A549 (cell line): Measurements from ENCODE around the gene SPSB4. TPM values are rescaled to one million over a fixed set of nuclear protein-coding genes. Genes with fewer than 3 reads are reported as not detected.

Experiments used
- ATAC-seq, 2 experiments: fragments of 200-7000 bp in 1 of 2; fragments of >200 bp in 1 of 2; cut with Nextera tagmentation in 1 of 2; cut with Tn5 transposase in 1 of 2; 3 replicates each; pipeline versions ENCODE4 v1.8.0 to v1.9.1; 2018 to 2020; ENCODE audit warnings: mild to moderate bottlenecking in 1 of 2, moderate library complexity in 1 of 2
- CTCF ChIA-PET: fragments of 300-600 bp; sonication (Branson Sonifier 250); formaldehyde crosslinking; extraction: SDS; loops from one replicate; lab custom pipeline; 2021; ENCODE audit warnings: antibody characterized with exemption, inconsistent platforms; lab: Yijun Ruan, JAX
- POLR2A ChIA-PET: fragments of 350-600 bp; formaldehyde crosslinking; extraction: SDS; loops from one replicate; lab custom pipeline; 2021; ENCODE audit warnings: antibody characterized with exemption, inconsistent platforms; lab: Yijun Ruan, JAX
- DNase-seq, 2 experiments: peaks; one replicate each; pipeline versions ENCODE4 v3.0.0 to v3.0.0-alpha.2; 2011 to 2016; ENCODE audit warnings: low read depth in 1 of 2, low spot score in 1 of 2
- FAIRE-seq: peaks from 2 replicates; lab custom pipeline; 2011; peaks lifted over from hg19 to GRCh38; lab: Jason Lieb, UNC
- H3K27ac ChIP-seq, 2 experiments: fragments of >200 bp; sonication (Bioruptor Twin); formaldehyde crosslinking; 3 replicates each; pipeline ENCODE4 v1.5.1; 2016 to 2017
- H3K4me1 ChIP-seq: fragments of >200 bp; sonication (Bioruptor Twin); formaldehyde crosslinking; 3 replicates; pipeline ENCODE4 v1.6.1; 2016
- H3K4me2 ChIP-seq: fragments of >200 bp; sonication (Bioruptor Twin); formaldehyde crosslinking; 3 replicates; pipeline ENCODE4 v1.6.1; 2016
- H3K4me3 ChIP-seq: fragments of >200 bp; sonication (Bioruptor Twin); formaldehyde crosslinking; 3 replicates; pipeline ENCODE4 v1.5.1; 2016
- H3K9me3 ChIP-seq: fragments of >200 bp; sonication (Bioruptor Twin); formaldehyde crosslinking; 3 replicates; pipeline ENCODE4 v1.6.1; 2016
- BHLHE40 ChIP-seq: IDR thresholded peaks from 2 replicates; pipeline ENCODE4 v1.6.1; 2012; ENCODE audit warnings: low read depth, low read length, inconsistent platforms
- CBX2 ChIP-seq: fragments of 200-600 bp; sonication (generic); IDR thresholded peaks from 2 replicates; pipeline ENCODE4 v1.6.1; 2016; ENCODE audit warnings: low read depth, mild to moderate bottlenecking, borderline replicate concordance
- CHD2 ChIP-seq: fragments of 150-350 bp; IDR thresholded peaks from 2 replicates; pipeline ENCODE4 v1.6.1; 2014; ENCODE audit warnings: low read length; ENCODE audit not compliant: partially characterized antibody
- ESRRA ChIP-seq: fragments of 150-350 bp; IDR thresholded peaks from 2 replicates; pipeline ENCODE4 v1.6.1; 2014; ENCODE audit warnings: mild to moderate bottlenecking, low read length, borderline replicate concordance
- FOSB ChIP-seq: fragments of 250-450 bp; sonication (Bioruptor Pico); IDR thresholded peaks from 2 replicates; pipeline ENCODE4 v1.5.0; 2020; ENCODE audit warnings: mild to moderate bottlenecking, moderate library complexity
- FOXS1 ChIP-seq: fragments of 250-450 bp; sonication (Bioruptor Pico); IDR thresholded peaks from 2 replicates; pipeline ENCODE4 v1.5.0; 2020; ENCODE audit warnings: mild to moderate bottlenecking, moderate library complexity
- KDM1A ChIP-seq: fragments of 200-600 bp; sonication (generic); IDR thresholded peaks from 2 replicates; pipeline ENCODE4 v1.6.1; 2016; ENCODE audit warnings: low read depth, mild to moderate bottlenecking
- KDM5A ChIP-seq: fragments of 200-600 bp; sonication (generic); IDR thresholded peaks from 2 replicates; pipeline ENCODE4 v1.6.1; 2016; ENCODE audit warnings: antibody characterized with exemption, mild to moderate bottlenecking
- MYC ChIP-seq: IDR thresholded peaks from 2 replicates; pipeline ENCODE4 v1.6.1; 2012; ENCODE audit warnings: mild to moderate bottlenecking, inconsistent platforms, low read length, improper control_type of control experiment, borderline replicate concordance
- NPAS2 ChIP-seq: fragments of 250-450 bp; sonication (Bioruptor Pico); IDR thresholded peaks from 2 replicates; pipeline ENCODE4 v1.8.0; 2022; ENCODE audit warnings: mild to moderate bottlenecking, moderate library complexity, borderline replicate concordance
- PHF8 ChIP-seq: fragments of 200-600 bp; sonication (generic); IDR thresholded peaks from 2 replicates; pipeline ENCODE4 v1.6.1; 2016; ENCODE audit warnings: low read depth, mild to moderate bottlenecking, antibody characterized with exemption, moderate library complexity, borderline replicate concordance
- RCOR1 ChIP-seq: fragments of 150-350 bp; IDR thresholded peaks from 2 replicates; pipeline ENCODE4 v1.6.1; 2014; ENCODE audit warnings: antibody characterized with exemption, low read length, low read depth
- RFX5 ChIP-seq: fragments of 450-650 bp; IDR thresholded peaks from 2 replicates; pipeline ENCODE4 v1.7.1; 2014; ENCODE audit warnings: antibody characterized with exemption, mild to moderate bottlenecking, moderate library complexity
- RNF2 ChIP-seq: fragments of 200-600 bp; sonication (generic); IDR thresholded peaks from 2 replicates; pipeline ENCODE4 v1.6.1; 2016; ENCODE audit warnings: low read depth, mild to moderate bottlenecking, antibody characterized with exemption, moderate library complexity, borderline replicate concordance
- SMC3 ChIP-seq: fragments of >200 bp; sonication (Bioruptor Twin); formaldehyde crosslinking; IDR thresholded peaks from 3 replicates; pipeline ENCODE4 v1.6.1; 2018; ENCODE audit warnings: inconsistent platforms
- USF2 ChIP-seq: fragments of 450-650 bp; IDR thresholded peaks from 2 replicates; pipeline ENCODE4 v1.6.1; 2014; ENCODE audit warnings: antibody characterized with exemption
- ZNF302 ChIP-seq: fragments of 250-450 bp; sonication (Bioruptor Pico); IDR thresholded peaks from 2 replicates; pipeline ENCODE4 v1.9.0; 2021; ENCODE audit warnings: inconsistent platforms, mild to moderate bottlenecking, moderate library complexity
- WGBS: methylation state at CpG from one replicate; pipeline ENCODE4 v1.1.6; 2017; ENCODE audit errors: missing lambda C conversion rate; 5-methylcytosine and 5-hydroxymethylcytosine counted together
- polyA plus RNA-seq, 4 experiments: library from polyadenylated mRNA; depleted of rRNA in 3 of 4; stranded (reverse); fragments of >200 nt; fragmentation: RNase III in 1 of 4; extraction: RNeasy Plus Mini Kit Qiagen cat#74134 plus additional on column Dnase treatment in 1 of 4; gene quantifications; 2 replicates in 3 of 4; 3 replicates in 1 of 4; pipeline ENCODE4 v1.2.3, GENCODE V29; 2011 to 2017
- TF ChIP-seq, protein P1 (sequence below): IDR thresholded peaks from 2 replicates; pipeline ENCODE4 v1.6.1; 2012
- TF ChIP-seq, protein P2 (sequence below): fragments of >200 bp; sonication (Bioruptor Twin); formaldehyde crosslinking; IDR thresholded peaks from 3 replicates; pipeline ENCODE4 v1.6.1; 2016
- TF ChIP-seq, protein P3 (sequence below): fragments of 150-350 bp; IDR thresholded peaks from 2 replicates; pipeline ENCODE4 v1.6.1; 2014; ENCODE audit warnings: low read depth, mild to moderate bottlenecking, low read length

Gene SPSB4
- polyA plus RNA-seq, 2 of the 4 experiments (the other 2 are of a cell fraction): 0.03 to 0.04 TPM

DNA sequence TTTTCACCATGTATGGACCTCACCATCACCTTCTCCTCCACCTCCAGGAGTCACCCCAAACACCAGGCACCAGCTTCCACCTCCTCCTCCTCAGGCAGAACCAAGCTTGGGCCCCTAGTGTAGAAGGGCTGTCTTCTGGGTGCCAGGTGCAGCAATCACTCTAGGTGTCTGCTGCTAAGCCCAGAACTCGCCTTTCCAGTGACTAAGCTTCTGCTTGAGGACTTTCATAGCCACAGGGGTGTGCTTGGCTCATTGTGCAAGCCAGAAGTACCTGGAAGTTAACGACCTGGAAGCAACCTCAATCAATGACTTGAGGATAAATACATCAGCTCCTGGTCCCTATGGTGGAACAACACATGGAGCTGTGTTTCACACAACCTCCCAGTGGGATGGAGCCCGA, 130.7 kb downstream of the SPSB4 start:
- H3K27ac ChIP-seq: no peak overlapping the region
- TF ChIP-seq, protein P1, sequence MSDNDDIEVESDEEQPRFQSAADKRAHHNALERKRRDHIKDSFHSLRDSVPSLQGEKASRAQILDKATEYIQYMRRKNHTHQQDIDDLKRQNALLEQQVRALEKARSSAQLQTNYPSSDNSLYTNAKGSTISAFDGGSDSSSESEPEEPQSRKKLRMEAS: no peak
- TF ChIP-seq ZNF302 (CRISPR knock-in tag) (no peak), BHLHE40 (no peak), RFX5 (no peak), NPAS2 (CRISPR knock-in tag) (no peak), USF2 (no peak), FOSB (CRISPR knock-in tag) (no peak), CHD2 (no peak), RCOR1 (no peak)
- TF ChIP-seq, protein P2, sequence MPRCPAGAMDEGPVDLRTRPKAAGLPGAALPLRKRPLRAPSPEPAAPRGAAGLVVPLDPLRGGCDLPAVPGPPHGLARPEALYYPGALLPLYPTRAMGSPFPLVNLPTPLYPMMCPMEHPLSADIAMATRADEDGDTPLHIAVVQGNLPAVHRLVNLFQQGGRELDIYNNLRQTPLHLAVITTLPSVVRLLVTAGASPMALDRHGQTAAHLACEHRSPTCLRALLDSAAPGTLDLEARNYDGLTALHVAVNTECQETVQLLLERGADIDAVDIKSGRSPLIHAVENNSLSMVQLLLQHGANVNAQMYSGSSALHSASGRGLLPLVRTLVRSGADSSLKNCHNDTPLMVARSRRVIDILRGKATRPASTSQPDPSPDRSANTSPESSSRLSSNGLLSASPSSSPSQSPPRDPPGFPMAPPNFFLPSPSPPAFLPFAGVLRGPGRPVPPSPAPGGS: no peak
- TF ChIP-seq, all 56 proteins: peak for 0
- ChIA-PET CTCF (interaction anchor here (2.4 kb wide), 1 partner anchor 10 kb away, joined by 12 read pairs; no protein-coding TSS in a partner anchor), POLR2A (no interaction called here)
- Histone ChIP-seq H3K4me1 (no peaks in the 10 kb centered on the region), H3K4me2 (no peak overlapping the region), H3K9me3 (no peaks in the 10 kb centered on the region), H3K4me3 (no peak overlapping the region)
- ATAC-seq (no peak), DNase-seq (no peak), FAIRE-seq (no peak)
- 0% methylated on average over 3 of the region's 3 CpGs for WGBS

- no peak for DNase-seq
- POLR2A ChIA-PET: no interaction called here
- Histone ChIP-seq H3K4me1 (no peaks in the 10 kb centered on the region), H3K27ac (no peak overlapping the region), H3K9me3 (no peaks in the 10 kb centered on the region), H3K4me3 (no peak overlapping the region), H3K4me2 (no peak overlapping the region)
- no peak for TF ChIP-seq PHF8
- TF ChIP-seq KDM1A: no peak
- no peak for ATAC-seq
- 0% methylated on average over 2 of the region's 2 CpGs for WGBS
- FAIRE-seq: no peak
- CTCF ChIA-PET: interaction anchor here (1.3 to 2.4 kb wide), 2 partner anchors 8 to 183 kb away, joined by 4 to 12 read pairs; no protein-coding TSS in a partner anchor
These were observed 132.5 kb downstream of the SPSB4 start for GRCh38 chr3:141183606-141184005.

- H3K4me2 ChIP-seq: no peak overlapping the region
- no peak overlapping the region for H3K4me3 ChIP-seq
- H3K9me3 ChIP-seq: no peaks in the 10 kb centered on the region
- H3K27ac ChIP-seq: no peak overlapping the region
- H3K4me1 ChIP-seq: no peaks in the 10 kb centered on the region
- no peak for TF ChIP-seq CBX2
- no peak for TF ChIP-seq FOXS1 (CRISPR knock-in tag)
- TF ChIP-seq ESRRA: no peak
- TF ChIP-seq KDM5A: no peak
- TF ChIP-seq, all 56 proteins: peak for 0
- FAIRE-seq (no peak), DNase-seq (no peak), ATAC-seq (no peak)
- 29% methylated on average over 4 of the region's 4 CpGs for WGBS
- ChIA-PET POLR2A (no interaction called here), CTCF (interaction anchor here (0.6 to 1.1 kb wide), 3 partner anchors 9 to 185 kb away, joined by 3 to 4 read pairs (median 3); no protein-coding TSS in a partner anchor)
These were observed 133.3 kb downstream of the SPSB4 start for GRCh38 chr3:141184430-141184829.

DNA sequence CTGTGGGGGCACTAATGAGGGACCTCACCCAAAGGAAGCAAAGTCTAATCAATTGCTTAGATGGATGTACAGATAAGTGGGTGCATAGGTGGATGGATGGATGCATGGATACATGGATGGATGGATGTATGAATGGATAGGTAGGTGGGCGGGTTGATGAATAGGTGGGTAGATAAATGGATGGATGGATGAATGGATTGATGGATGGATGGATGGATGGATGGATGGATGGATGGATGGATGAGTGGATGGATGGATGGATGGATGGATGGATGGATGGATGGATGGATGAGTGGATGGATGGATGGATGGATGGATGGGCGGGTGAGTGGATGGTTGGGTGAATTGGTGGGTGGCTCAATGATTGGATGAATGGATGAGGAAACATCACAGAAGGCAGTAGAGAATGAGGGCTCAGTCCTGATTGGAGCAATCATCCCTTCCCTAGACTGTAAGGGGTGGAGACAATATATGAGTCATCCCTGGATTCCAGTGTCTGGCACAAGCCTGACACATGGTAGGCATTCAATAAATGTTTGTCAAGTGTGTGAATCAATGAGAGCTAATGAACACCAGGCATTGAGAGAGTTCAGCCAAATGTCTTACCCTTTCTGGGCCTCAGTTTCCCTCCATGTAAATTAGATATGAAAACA, 140.1 kb downstream of the SPSB4 start:
- WGBS: 21% methylated on average over 2 of the region's 2 CpGs
- no peaks in the 10 kb centered on the region for H3K4me1 ChIP-seq
- DNase-seq: no peak
- no peak overlapping the region for H3K4me2 ChIP-seq
- no peak overlapping the region for H3K27ac ChIP-seq
- no peak for FAIRE-seq
- TF ChIP-seq RNF2 (no peak), FOXS1 (CRISPR knock-in tag) (no peak), RCOR1 (no peak), MYC (no peak), SMC3 (no peak)
- TF ChIP-seq, protein P3, sequence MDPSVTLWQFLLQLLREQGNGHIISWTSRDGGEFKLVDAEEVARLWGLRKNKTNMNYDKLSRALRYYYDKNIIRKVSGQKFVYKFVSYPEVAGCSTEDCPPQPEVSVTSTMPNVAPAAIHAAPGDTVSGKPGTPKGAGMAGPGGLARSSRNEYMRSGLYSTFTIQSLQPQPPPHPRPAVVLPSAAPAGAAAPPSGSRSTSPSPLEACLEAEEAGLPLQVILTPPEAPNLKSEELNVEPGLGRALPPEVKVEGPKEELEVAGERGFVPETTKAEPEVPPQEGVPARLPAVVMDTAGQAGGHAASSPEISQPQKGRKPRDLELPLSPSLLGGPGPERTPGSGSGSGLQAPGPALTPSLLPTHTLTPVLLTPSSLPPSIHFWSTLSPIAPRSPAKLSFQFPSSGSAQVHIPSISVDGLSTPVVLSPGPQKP: no peak
- TF ChIP-seq, all 56 proteins: peak for 0
- ATAC-seq: no peak
- no peak overlapping the region for H3K4me3 ChIP-seq
- CTCF ChIA-PET: interaction anchor here (0.7 to 2.5 kb wide), 18 partner anchors 8 to 293 kb away, joined by 3 to 27 read pairs (median 4); partner anchors contain the start of genes PXYLP1 and SPSB4
- POLR2A ChIA-PET: no interaction called here
- no peaks in the 10 kb centered on the region for H3K9me3 ChIP-seq
